Esophagus mucosa (tissue), 1 donor: ENCODE measurements around the gene MMP3. TPM values are rescaled to one million over a fixed set of nuclear protein-coding genes. Genes with fewer than 3 reads are reported as not detected.

ENCODE experiments used
- ATAC-seq: fragments of 200-7000 bp; cut with Tn5 transposase; one replicate; pipeline ENCODE4 v1.9.1; 2020
- total RNA-seq: library from RNA; stranded (reverse); gene quantifications from one replicate; pipeline ENCODE4 v1.2.4, GENCODE V29; 2023
- donor health status: DM: yes; HTN: yes; CAD: no.

Gene MMP3
- total RNA-seq, 1 donor from 2014 or later = 0.56 TPM

GRCh38 chr11:102831489-102832440 is 11.6 kb downstream of the MMP3 start:
- no peak for ATAC-seq

GRCh38 chr11:102831128-102831488 is 12.3 kb downstream of the MMP3 start:
- no peak for ATAC-seq

GRCh38 chr11:102830001-102830727 is 13.2 kb downstream of the MMP3 start:
- no peak for ATAC-seq

- no peak for ATAC-seq
These were observed 14.0 kb downstream of the MMP3 start for GRCh38 chr11:102829316-102830000.

GRCh38 chr11:102824556-102824955 is 18.9 kb downstream of the MMP3 start:
- no peak for ATAC-seq

- no peak for ATAC-seq
These were observed 23.9 kb downstream of the MMP3 start for GRCh38 chr11:102819491-102819890.

- ATAC-seq = peak; percentile 65
These were observed 29.9 kb downstream of the MMP3 start for GRCh38 chr11:102813484-102813883.

- no peak for ATAC-seq
These were observed 31.2 kb downstream of the MMP3 start for GRCh38 chr11:102812188-102812587.

GRCh38 chr11:102810950-102811660 is 32.3 kb downstream of the MMP3 start:
- ATAC-seq = no peak

- ATAC-seq = no peak
These were observed 33.4 kb downstream of the MMP3 start for GRCh38 chr11:102809971-102810370.

- ATAC-seq = peak; percentile 33
These were observed 35.5 kb downstream of the MMP3 start for GRCh38 chr11:102807921-102808320.

GRCh38 chr11:102806296-102806695 is 37.1 kb downstream of the MMP3 start:
- ATAC-seq = no peak

GRCh38 chr11:102802341-102802740 is 41.1 kb downstream of the MMP3 start:
- no peak for ATAC-seq

GRCh38 chr11:102800767-102801166 is 42.6 kb downstream of the MMP3 start:
- no peak for ATAC-seq

- ATAC-seq = no peak
These were observed 43.6 kb downstream of the MMP3 start for GRCh38 chr11:102799681-102800340.

- ATAC-seq = peak; percentile 92
These were observed 45.2 kb downstream of the MMP3 start, which contains the start of gene MMP1 for GRCh38 chr11:102798012-102798746. TSS of gene MMP1 (minus strand) at chr11:102798160. CDS start at chr11:102798092, 68 bp downstream.

- no peak for ATAC-seq
These were observed 49.0 kb downstream of the MMP3 start for GRCh38 chr11:102794382-102794781.

- ATAC-seq = no peak
These were observed 49.6 kb downstream of the MMP3 start for GRCh38 chr11:102793677-102794290.

GRCh38 chr11:102792604-102793003 is 50.8 kb downstream of the MMP3 start:
- no peak for ATAC-seq

- no peak for ATAC-seq
These were observed 52.0 kb downstream of the MMP3 start for GRCh38 chr11:102791271-102792036.
